ENCODE data around the gene HSD17B10.
A peak's percentile ranks its signal among the peaks of the same experiment; 100 is the strongest.

Gene HSD17B10

GRCh38 chrX:53445977-53446376, 11.8 kb upstream of the HSD17B10 start:
- H3K27me3 Mint-ChIP-seq = peaks cover 0 to 13% of the 10 kb centered on the region in 2 donors
- H3K27ac Mint-ChIP-seq = no peak overlapping the region
- no peaks in the 10 kb centered on the region for H3K9me3 Mint-ChIP-seq
- H3K4me1 Mint-ChIP-seq = peaks cover 2 to 7% of the 10 kb centered on the region in 2 donors
- no peaks in the 10 kb centered on the region for H3K36me3 Mint-ChIP-seq
- ATAC-seq (replicated peaks) (peak; percentile 39 to 58), DNase-seq (peak; percentile 4)
- no peak overlapping the region for H3K4me3 Mint-ChIP-seq

- no peaks in the 10 kb centered on the region for H3K36me3 Mint-ChIP-seq
- peaks cover 4 to 7% of the 10 kb centered on the region in 2 donors for H3K4me1 Mint-ChIP-seq
- H3K4me3 Mint-ChIP-seq = peak overlapping the region in 1 of 2 donors; percentile 87
- H3K27ac Mint-ChIP-seq = no peak overlapping the region
- ATAC-seq (replicated peaks) (peak; percentile 2 to 10), DNase-seq (no peak)
- no peaks in the 10 kb centered on the region for H3K9me3 Mint-ChIP-seq
- peaks cover 14 to 28% of the 10 kb centered on the region in 2 donors for H3K27me3 Mint-ChIP-seq
Measured at GRCh38 chrX:53442322-53442631, 8.1 kb upstream of the HSD17B10 start.

- H3K4me1 Mint-ChIP-seq = peaks cover 4 to 7% of the 10 kb centered on the region in 2 donors
- peak; percentile 87 to 92 for ATAC-seq (replicated peaks)
- H3K9me3 Mint-ChIP-seq = no peaks in the 10 kb centered on the region
- H3K36me3 Mint-ChIP-seq = no peaks in the 10 kb centered on the region
- peaks cover 14 to 28% of the 10 kb centered on the region in 2 donors for H3K27me3 Mint-ChIP-seq
- H3K4me3 Mint-ChIP-seq = peak overlapping the region; percentile 83 to 87
- H3K27ac Mint-ChIP-seq = peak overlapping the region; percentile 75
- DNase-seq = peak; percentile 67
Measured at GRCh38 chrX:53441531-53442321, 7.6 kb upstream of the HSD17B10 start.

GRCh38 chrX:53440621-53441517, 6.7 kb upstream of the HSD17B10 start:
- ATAC-seq (replicated peaks) (peak; percentile 1 to 8), DNase-seq (no peak)
- Mint-ChIP-seq H3K4me1 (peaks cover 4 to 7% of the 10 kb centered on the region in 2 donors), H3K27ac (peak overlapping the region; percentile 75), H3K4me3 (peak overlapping the region; percentile 83 to 87), H3K9me3 (no peaks in the 10 kb centered on the region), H3K36me3 (no peaks in the 10 kb centered on the region), H3K27me3 (peaks cover 14 to 24% of the 10 kb centered on the region in 2 donors)

GRCh38 chrX:53440101-53440500, 5.9 kb upstream of the HSD17B10 start:
- H3K27ac Mint-ChIP-seq = no peak overlapping the region
- H3K4me1 Mint-ChIP-seq = peaks cover 4 to 7% of the 10 kb centered on the region in 2 donors
- ATAC-seq (replicated peaks) = no peak
- no peaks in the 10 kb centered on the region for H3K9me3 Mint-ChIP-seq
- peaks cover 14 to 24% of the 10 kb centered on the region in 2 donors for H3K27me3 Mint-ChIP-seq
- H3K36me3 Mint-ChIP-seq = no peaks in the 10 kb centered on the region
- peak overlapping the region; percentile 8 to 57 for H3K4me3 Mint-ChIP-seq
- no peak for DNase-seq

- DNase-seq (no peak), ATAC-seq (replicated peaks) (no peak)
- Mint-ChIP-seq H3K4me1 (peaks cover 7 to 14% of the 10 kb centered on the region in 2 donors), H3K27me3 (peaks cover 14 to 28% of the 10 kb centered on the region in 2 donors), H3K36me3 (peaks cover 0 to 2% of the 10 kb centered on the region in 2 donors), H3K9me3 (no peaks in the 10 kb centered on the region), H3K4me3 (no peak overlapping the region), H3K27ac (no peak overlapping the region)
Measured at GRCh38 chrX:53438832-53439230, 4.7 kb upstream of the HSD17B10 start.

- peaks cover 14 to 33% of the 10 kb centered on the region in 2 donors for H3K27me3 Mint-ChIP-seq
- H3K9me3 Mint-ChIP-seq = no peaks in the 10 kb centered on the region
- no peak overlapping the region for H3K4me3 Mint-ChIP-seq
- H3K27ac Mint-ChIP-seq = no peak overlapping the region
- no peak for DNase-seq
- H3K4me1 Mint-ChIP-seq = peaks cover 7 to 14% of the 10 kb centered on the region in 2 donors
- peaks cover 0 to 2% of the 10 kb centered on the region in 2 donors for H3K36me3 Mint-ChIP-seq
- ATAC-seq (replicated peaks) = no peak
Measured at GRCh38 chrX:53438174-53438831, 4.1 kb upstream of the HSD17B10 start.

GRCh38 chrX:53437206-53437605, 3.0 kb upstream of the HSD17B10 start:
- H3K27me3 Mint-ChIP-seq = peaks cover 14 to 39% of the 10 kb centered on the region in 2 donors
- DNase-seq (no peak), ATAC-seq (replicated peaks) (no peak)
- no peaks in the 10 kb centered on the region for H3K9me3 Mint-ChIP-seq
- H3K4me3 Mint-ChIP-seq = no peak overlapping the region
- peaks cover 0 to 2% of the 10 kb centered on the region in 2 donors for H3K36me3 Mint-ChIP-seq
- no peak overlapping the region for H3K27ac Mint-ChIP-seq
- H3K4me1 Mint-ChIP-seq = peaks cover 7 to 13% of the 10 kb centered on the region in 2 donors

- H3K4me3 Mint-ChIP-seq = no peak overlapping the region
- peaks cover 4 to 7% of the 10 kb centered on the region in 2 donors for H3K4me1 Mint-ChIP-seq
- peaks cover 5 to 6% of the 10 kb centered on the region in 2 donors for H3K36me3 Mint-ChIP-seq
- no peaks in the 10 kb centered on the region for H3K9me3 Mint-ChIP-seq
- peaks cover 14 to 36% of the 10 kb centered on the region in 2 donors for H3K27me3 Mint-ChIP-seq
- ATAC-seq (replicated peaks) (peak; percentile 67 to 84), DNase-seq (peak; percentile 52)
- no peak overlapping the region for H3K27ac Mint-ChIP-seq
Measured at GRCh38 chrX:53435997-53436396, 1.8 kb upstream of the HSD17B10 start.

GRCh38 chrX:53430231-53430630, 3.9 kb downstream of the HSD17B10 start:
- no peaks in the 10 kb centered on the region for H3K9me3 Mint-ChIP-seq
- ATAC-seq (replicated peaks) = no peak
- H3K27ac Mint-ChIP-seq = no peak overlapping the region

GRCh38 chrX:53429755-53430154, 4.4 kb downstream of the HSD17B10 start:
- ATAC-seq (replicated peaks) (no peak), DNase-seq (no peak)
- Mint-ChIP-seq H3K27me3 (peaks cover 0 to 24% of the 10 kb centered on the region in 2 donors), H3K27ac (no peak overlapping the region), H3K4me1 (peaks cover 2 to 5% of the 10 kb centered on the region in 2 donors), H3K4me3 (no peak overlapping the region), H3K36me3 (peaks cover 18 to 25% of the 10 kb centered on the region in 2 donors), H3K9me3 (no peaks in the 10 kb centered on the region)

More at GRCh38 chrX:53430231-53430630, 3.9 kb downstream of the HSD17B10 start:
- Mint-ChIP-seq H3K27me3 (peaks cover 0 to 24% of the 10 kb centered on the region in 2 donors), H3K4me3 (no peak overlapping the region), H3K36me3 (peaks cover 18 to 25% of the 10 kb centered on the region in 2 donors), H3K4me1 (peaks cover 2 to 7% of the 10 kb centered on the region in 2 donors)
- no peak for DNase-seq

GRCh38 chrX:53422861-53423306, 11.3 kb downstream of the HSD17B10 start, which contains the start of gene RIBC1:
TSS of gene RIBC1 (plus strand) at chrX:53422873. CDS start at chrX:53426277, 3,404 bp downstream.
- H3K4me3 Mint-ChIP-seq = peak within 1 kb of the TSS; percentile 90 to 96
- H3K9me3 Mint-ChIP-seq = no peaks in the 10 kb centered on the region
- H3K27me3 Mint-ChIP-seq = no peaks in the 10 kb centered on the region
- peaks cover 21 to 23% of the 10 kb centered on the region in 2 donors for H3K4me1 Mint-ChIP-seq
- DNase-seq (no peak), ATAC-seq (replicated peaks) (no peak)
- peak within 1 kb of the TSS; percentile 99 for H3K27ac Mint-ChIP-seq
- H3K36me3 Mint-ChIP-seq = peaks cover 5 to 12% of the 10 kb centered on the region in 2 donors

- peak; percentile 92 to 94 for ATAC-seq (replicated peaks)
- Mint-ChIP-seq H3K4me3 (peak within 1 kb of the TSS; percentile 90 to 96), H3K27ac (peak within 1 kb of the TSS; percentile 99), H3K36me3 (peaks cover 0 to 12% of the 10 kb centered on the region in 2 donors), H3K9me3 (no peaks in the 10 kb centered on the region), H3K27me3 (no peaks in the 10 kb centered on the region), H3K4me1 (peaks cover 23 to 25% of the 10 kb centered on the region in 2 donors)
- DNase-seq = peak; percentile 100
Measured at GRCh38 chrX:53422086-53422860, 11.9 kb downstream of the HSD17B10 start, which contains the start of gene SMC1A. TSS of gene SMC1A (minus strand) at chrX:53422654. CDS start at chrX:53422600, 54 bp downstream.
